SU-DHL-6 (cell line): ENCODE measurements around the gene SLF2.

ENCODE experiments used
- H2AFZ ChIP-seq: fragments of 200-600 bp; sonication (generic); 2 replicates; pipeline ENCODE4 v1.6.1; 2014; ENCODE audit warnings: low read depth, mild to moderate bottlenecking, moderate library complexity, mixed read lengths, antibody characterized with exemption, low read length; ENCODE audit not compliant: severe bottlenecking
- H3F3A ChIP-seq: fragments of 200-600 bp; shearing (Covaris generic); 2 replicates; pipeline ENCODE4 v1.6.0; 2016; ENCODE audit warnings: antibody characterized with exemption, mild to moderate bottlenecking; ENCODE audit not compliant: insufficient read depth
- H3K27ac ChIP-seq: fragments of 200-600 bp; sonication (generic); 2 replicates; pipeline ENCODE4 v1.5.1; 2016; ENCODE audit warnings: low read depth, mild to moderate bottlenecking, low read length, moderate library complexity, mixed read lengths
- H3K27me3 ChIP-seq: fragments of 200-600 bp; sonication (generic), shearing (Covaris generic); 2 replicates; pipeline ENCODE4 v1.6.0; 2014; ENCODE audit warnings: mild to moderate bottlenecking, low read length
- H3K36me3 ChIP-seq: fragments of 200-600 bp; sonication (generic); 2 replicates; pipeline ENCODE4 v1.6.1; 2014; ENCODE audit warnings: mild to moderate bottlenecking, low read length, mixed read lengths
- H3K4me2 ChIP-seq: fragments of 300-600, 200-600 bp; shearing (Covaris generic), sonication (generic); 2 replicates; pipeline ENCODE4 v1.6.0; 2014; ENCODE audit warnings: low read length, low read depth, mild to moderate bottlenecking; ENCODE audit not compliant: poor library complexity, severe bottlenecking
- H3K4me3 ChIP-seq: fragments of 200-600 bp; sonication (generic); 2 replicates; pipeline ENCODE4 v1.5.1; 2014; ENCODE audit warnings: antibody characterized with exemption, low read length, mild to moderate bottlenecking, mixed read lengths; ENCODE audit not compliant: insufficient read depth, poor library complexity, severe bottlenecking
- H3K79me2 ChIP-seq: fragments of 200-600 bp; sonication (generic); 2 replicates; pipeline ENCODE4 v1.6.1; 2014; ENCODE audit warnings: mild to moderate bottlenecking, low read length, moderate library complexity; ENCODE audit not compliant: insufficient read depth
- H3K9ac ChIP-seq: fragments of 200-600 bp; sonication (generic); 2 replicates; pipeline ENCODE4 v1.7.0; 2014; ENCODE audit warnings: mild to moderate bottlenecking, low read length
- H3K9me2 ChIP-seq: fragments of 200-600 bp; sonication (generic); replicated peaks from 2 replicates; pipeline ENCODE4 v1.6.1; 2014; ENCODE audit warnings: low read length; ENCODE audit not compliant: insufficient read depth
- H3K9me3 ChIP-seq: fragments of 200-600 bp; sonication (generic); 2 replicates; pipeline ENCODE4 v1.6.1; 2014; ENCODE audit warnings: low read length, mixed read lengths; ENCODE audit not compliant: insufficient read depth
- H4K20me1 ChIP-seq: fragments of 200-600 bp; sonication (generic); 2 replicates; pipeline ENCODE4 v1.6.1; 2014; ENCODE audit warnings: low read depth, mild to moderate bottlenecking, antibody characterized with exemption, low read length, moderate library complexity, mixed read lengths
- CTCF ChIP-seq: fragments of 200-600 bp; sonication (generic); IDR thresholded peaks from one replicate; pipeline ENCODE4 v1.5.1; 2017; ENCODE audit warnings: antibody characterized with exemption, mild to moderate bottlenecking, low read length, moderate library complexity; ENCODE audit not compliant: insufficient read depth, poor library complexity, severe bottlenecking
- EZH2phosphoT487 ChIP-seq: fragments of 200-600 bp; sonication (generic), shearing (Covaris generic); conservative IDR thresholded peaks from 2 replicates; pipeline ENCODE4 v1.6.1; 2018; ENCODE audit warnings: mild to moderate bottlenecking, antibody characterized with exemption, low read length, moderate library complexity, mixed read lengths

SLF2 gene

GRCh38 chr10:100965820-100966219 lies 53.1 kb downstream of the SLF2 start:
- Histone ChIP-seq H3K36me3 (peaks cover 24% of the 10 kb centered on the region), H3K79me2 (no peaks in the 10 kb centered on the region), H2AFZ (no peak overlapping the region), H3K4me2 (no peak overlapping the region), H3K27ac (no peak overlapping the region), H3K9me2 (no peaks in the 10 kb centered on the region), H4K20me1 (no peaks in the 10 kb centered on the region), H3K27me3 (no peaks in the 10 kb centered on the region), H3F3A (0 out of 2 replicates have a peak, but pooled peaks cover 3% of the 10 kb centered on the region), H3K4me3 (no peak overlapping the region), H3K9ac (no peak overlapping the region), H3K9me3 (no peaks in the 10 kb centered on the region)
- TF ChIP-seq CTCF (no peak), EZH2phosphoT487 (no peak)

GRCh38 chr10:100966887-100967286 lies 54.1 kb downstream of the SLF2 start:
- no peaks in the 10 kb centered on the region for H3K9me3 ChIP-seq
- no peaks in the 10 kb centered on the region for H3K27me3 ChIP-seq
- H3K36me3 ChIP-seq = peaks cover 17% of the 10 kb centered on the region
- no peak overlapping the region for H3K4me3 ChIP-seq
- H2AFZ ChIP-seq = no peak overlapping the region
- no peak overlapping the region for H3K4me2 ChIP-seq
- H3K79me2 ChIP-seq = no peaks in the 10 kb centered on the region
- H3K27ac ChIP-seq = no peak overlapping the region
- no peak for TF ChIP-seq EZH2phosphoT487
- TF ChIP-seq CTCF = no peak
- H3F3A ChIP-seq = 0 out of 2 replicates have a peak, but pooled peaks cover 3% of the 10 kb centered on the region
- H4K20me1 ChIP-seq = no peaks in the 10 kb centered on the region
- no peaks in the 10 kb centered on the region for H3K9me2 ChIP-seq
- no peak overlapping the region for H3K9ac ChIP-seq

- no peaks in the 10 kb centered on the region for H3K27me3 ChIP-seq
- TF ChIP-seq EZH2phosphoT487 (no peak), CTCF (no peak)
- H3K4me3 ChIP-seq = no peak overlapping the region
- peaks cover 12% of the 10 kb centered on the region for H3K36me3 ChIP-seq
- 0 out of 2 replicates have a peak, but pooled peaks cover 3% of the 10 kb centered on the region for H3F3A ChIP-seq
- no peak overlapping the region for H3K27ac ChIP-seq
- no peak overlapping the region for H3K4me2 ChIP-seq
- H4K20me1 ChIP-seq = no peaks in the 10 kb centered on the region
- H3K79me2 ChIP-seq = no peaks in the 10 kb centered on the region
- H3K9ac ChIP-seq = no peak overlapping the region
- H2AFZ ChIP-seq = no peak overlapping the region
- no peaks in the 10 kb centered on the region for H3K9me3 ChIP-seq
- no peaks in the 10 kb centered on the region for H3K9me2 ChIP-seq
Measured at GRCh38 chr10:100967332-100967731, 54.6 kb downstream of the SLF2 start.
